GM19467 (cell line): ENCODE data around the gene SUN1.
"Not testable (repeated sequence)": the region's sequence is repeated elsewhere in the genome, so short reads cannot be mapped to it uniquely, and the experiment has no call there.

ENCODE experiments used
- ATAC-seq: cut with Tn5 transposase; IDR thresholded peaks from one replicate; pipeline ENCODE4 v1.9.1; 2021; ENCODE audit warnings: mild to moderate bottlenecking, moderate library complexity; ENCODE audit not compliant: unreplicated experiment

The SUN1 gene

DNA sequence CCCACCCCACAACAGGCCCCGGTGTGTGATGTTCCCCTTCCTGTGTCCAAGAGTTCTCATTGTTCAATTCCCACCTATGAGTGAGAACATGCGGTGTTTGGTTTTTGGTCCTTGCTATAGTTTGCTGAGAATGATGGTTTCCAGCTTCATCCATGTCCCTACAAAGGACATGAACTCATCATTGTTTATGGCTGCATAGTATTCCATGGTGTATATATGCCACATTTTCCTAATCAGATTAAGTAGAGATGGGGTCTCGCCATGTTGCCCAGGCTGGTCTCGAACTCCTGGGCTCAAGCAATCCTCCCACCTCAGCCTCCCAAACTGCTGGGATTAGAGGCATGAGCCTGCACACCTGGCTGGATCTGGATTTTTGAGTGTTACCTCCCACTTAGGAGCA is 28.5 kb upstream of the SUN1 start:
- not testable (repeated sequence) for ATAC-seq

DNA sequence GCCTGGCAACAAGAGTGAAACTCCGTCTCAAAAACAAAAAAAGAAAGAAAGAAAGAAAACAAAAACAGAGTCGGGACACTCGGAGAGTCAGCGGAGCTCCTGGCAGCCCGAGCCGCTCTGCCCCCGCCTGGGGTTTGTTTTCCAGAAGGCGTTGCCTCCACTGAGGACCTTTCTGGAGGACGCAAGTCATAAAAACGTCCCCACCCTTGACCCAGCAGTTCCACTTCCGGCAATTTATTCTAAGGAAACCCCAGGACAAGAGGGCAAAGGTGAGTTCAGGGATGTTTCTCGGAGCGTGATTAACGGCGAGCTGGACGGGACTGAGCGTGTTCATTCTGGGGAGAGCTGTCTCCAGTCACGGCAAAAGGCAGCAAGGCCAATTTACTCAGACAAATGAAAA is 27.0 kb upstream of the SUN1 start:
- ATAC-seq: no peak

DNA sequence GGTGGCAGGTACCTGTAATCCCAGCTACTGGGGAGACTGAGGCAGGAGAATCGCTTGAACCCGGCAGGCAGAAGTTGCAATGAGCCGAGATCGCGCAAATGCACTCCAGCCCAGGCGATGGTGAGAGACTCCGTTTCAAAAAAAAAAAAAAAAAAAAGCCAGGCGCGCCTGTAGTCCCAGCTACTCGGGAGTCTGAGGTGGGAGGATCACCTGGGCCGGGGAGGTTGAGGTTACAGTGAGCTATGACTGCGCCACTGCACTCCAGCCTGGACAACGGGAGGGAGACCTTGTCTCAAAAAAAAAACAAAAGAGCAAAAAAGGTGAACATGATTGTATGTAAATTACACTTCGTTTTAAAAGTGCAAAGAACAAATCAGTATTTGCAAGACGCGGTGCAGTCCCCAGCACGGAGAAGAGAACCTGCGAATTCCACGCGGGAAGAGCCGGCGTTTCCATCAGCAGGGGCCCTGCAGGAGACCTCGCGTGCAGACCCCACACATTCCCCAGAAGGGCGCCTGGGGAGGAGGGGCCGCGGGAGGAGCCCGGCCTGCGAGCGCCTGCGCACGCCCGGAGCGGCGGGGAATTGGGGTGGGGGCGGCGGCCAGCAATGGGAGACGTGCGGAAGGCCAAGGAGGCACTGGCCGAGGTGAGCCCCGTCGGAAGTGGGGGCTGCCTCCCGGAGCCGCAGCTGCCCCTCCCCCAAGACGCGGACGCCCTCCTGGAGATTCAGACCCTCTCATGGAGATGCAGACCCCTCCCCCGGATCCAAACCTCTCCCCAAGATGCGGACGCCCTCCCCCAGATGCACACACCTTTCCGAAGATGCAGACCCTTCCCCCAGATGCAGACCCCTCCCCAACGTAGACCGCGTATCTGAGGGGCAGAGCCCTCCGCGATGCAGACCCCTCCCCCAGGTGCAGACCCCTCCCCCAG is 16.7 kb upstream of the SUN1 start:
- ATAC-seq: no peak

DNA sequence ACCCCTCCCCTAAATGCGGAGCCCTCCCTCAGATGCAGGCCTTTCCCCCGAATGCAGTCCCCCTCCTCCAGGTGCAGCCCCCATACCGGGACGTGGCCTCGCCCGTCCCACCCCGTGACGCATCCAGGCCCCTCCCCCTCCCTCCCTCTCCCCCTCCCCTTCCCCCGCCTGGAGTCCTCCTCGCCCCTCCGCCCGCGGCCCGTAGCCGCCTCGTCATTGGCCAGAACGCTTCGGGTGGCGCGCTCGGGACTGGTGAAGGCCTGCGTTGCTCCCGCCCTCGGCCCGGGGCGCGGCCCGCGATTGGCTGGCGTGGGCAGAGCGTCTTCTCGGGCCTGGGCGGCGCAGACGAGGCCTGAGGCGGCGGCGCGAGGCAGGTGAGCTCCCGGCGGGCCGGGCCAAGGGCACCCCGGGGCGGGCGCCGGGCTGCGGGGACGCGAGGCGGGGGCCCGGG is 16.0 kb upstream of the SUN1 start:
- peak; percentile 90 for ATAC-seq

DNA sequence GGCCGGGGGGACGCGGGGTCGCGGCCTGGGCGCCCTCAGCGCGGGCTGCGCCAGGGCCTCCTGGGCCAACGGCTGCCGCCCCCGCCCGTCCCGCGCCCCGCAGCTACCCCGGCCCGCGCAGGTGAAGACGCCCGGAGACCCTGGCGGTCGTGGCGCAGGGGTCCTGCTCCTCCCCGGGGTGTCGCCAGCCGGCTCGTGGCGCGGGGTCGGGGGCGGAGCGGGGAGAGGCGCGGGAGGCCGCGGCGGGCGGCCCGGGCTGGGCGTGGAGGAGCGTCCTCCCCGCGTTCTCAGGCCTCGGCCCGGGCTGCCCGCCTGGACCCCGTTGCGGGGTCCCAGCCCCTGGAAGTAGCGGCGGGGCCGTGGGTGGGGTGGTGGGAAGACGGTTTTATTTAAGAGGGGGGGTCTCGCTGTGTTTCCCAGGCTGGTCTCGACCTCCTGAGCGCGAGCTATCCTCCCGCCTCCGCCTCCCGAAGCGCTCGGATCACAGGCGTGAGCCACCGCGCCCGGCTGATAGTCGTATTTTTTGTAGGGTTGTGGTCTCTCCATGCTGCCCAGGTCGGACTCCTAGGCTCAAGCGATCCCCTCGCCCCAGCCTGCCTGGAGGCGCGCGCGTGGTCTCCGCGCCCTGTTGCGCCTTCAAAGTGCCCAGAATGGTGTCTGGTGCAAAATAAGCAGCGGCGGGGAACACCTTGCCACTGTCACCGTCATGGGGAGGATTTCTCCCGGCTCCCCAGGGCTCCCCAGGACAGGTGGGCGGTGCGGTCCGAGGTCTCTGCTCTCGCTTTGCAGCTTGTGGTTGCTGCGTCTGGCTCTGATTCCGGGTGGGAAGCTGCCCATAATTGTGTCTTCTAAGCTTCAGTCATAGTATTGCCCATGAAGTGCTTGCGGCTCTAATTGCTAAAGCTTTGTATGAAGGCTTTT is 15.3 kb upstream of the SUN1 start:
- peak; percentile 10 for ATAC-seq

DNA sequence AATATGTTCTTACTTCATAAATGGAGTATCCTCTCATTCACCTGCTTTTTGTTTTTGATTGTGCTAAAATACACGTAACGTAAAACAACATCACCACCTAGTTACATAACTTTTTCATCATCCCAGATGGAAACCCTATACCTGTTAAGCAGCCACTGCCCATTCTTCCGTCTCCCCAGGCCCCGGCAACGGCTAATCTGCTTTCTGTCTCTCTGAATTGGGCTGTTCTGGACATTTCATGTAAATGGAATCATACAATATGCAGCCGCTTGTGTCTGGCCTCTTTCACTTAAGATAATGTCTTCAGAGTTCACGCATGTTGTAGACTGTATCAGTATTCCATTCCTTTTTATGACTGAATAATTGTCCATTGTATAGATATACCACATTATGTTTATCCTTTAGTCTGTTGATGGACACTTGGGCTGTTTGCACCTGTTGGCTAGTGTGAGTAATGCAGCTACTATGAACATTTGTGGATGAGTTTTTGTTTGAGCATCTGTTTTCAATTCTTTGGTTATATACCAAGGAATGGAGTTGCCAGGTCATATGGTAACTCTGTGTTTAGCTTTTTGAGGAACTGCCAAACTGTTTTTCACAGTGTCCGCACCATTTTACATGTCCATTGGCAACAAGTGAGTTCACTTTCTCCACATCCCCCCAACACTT is 14.1 kb upstream of the SUN1 start:
- ATAC-seq: no peak

DNA sequence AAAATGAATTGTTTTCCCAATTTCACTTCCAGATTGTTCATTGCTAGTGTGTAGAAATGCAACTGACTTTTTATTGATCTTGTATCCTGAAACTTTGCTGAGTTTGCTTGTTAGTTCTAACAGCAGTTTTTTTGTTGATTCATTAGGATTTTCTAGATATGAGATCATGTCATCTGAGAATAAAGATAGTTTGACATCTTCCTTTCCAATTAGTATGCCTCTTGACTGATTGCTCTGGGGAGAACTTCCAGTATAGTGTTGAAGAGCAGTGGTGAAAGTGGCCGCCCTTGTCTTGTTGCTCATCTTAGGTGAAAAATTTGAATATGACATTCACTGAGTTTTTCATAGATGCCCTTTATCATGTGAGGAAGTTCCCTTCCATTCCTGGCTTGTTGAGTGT is 11.9 kb upstream of the SUN1 start:
- ATAC-seq: no peak

DNA sequence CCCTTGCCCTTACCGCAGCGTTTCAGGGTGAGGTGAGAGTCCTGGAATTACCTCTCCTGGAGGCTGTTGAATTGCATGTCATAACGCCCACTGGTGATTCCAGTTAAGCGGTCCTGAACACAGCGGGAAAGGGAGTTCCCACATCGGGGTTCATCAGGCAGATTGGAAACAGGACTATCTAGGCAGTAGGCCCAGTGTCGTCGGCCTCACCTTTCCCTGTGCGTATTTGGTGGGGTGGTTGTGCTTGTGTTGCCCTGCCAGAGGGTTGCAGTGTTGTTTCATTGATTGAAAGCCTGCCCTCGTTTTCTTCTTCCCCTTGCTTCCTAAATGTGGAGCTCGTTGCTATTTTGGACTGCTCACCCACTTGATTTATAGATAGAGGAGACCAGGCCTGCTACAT is 10.6 kb upstream of the SUN1 start:
- no peak for ATAC-seq

DNA sequence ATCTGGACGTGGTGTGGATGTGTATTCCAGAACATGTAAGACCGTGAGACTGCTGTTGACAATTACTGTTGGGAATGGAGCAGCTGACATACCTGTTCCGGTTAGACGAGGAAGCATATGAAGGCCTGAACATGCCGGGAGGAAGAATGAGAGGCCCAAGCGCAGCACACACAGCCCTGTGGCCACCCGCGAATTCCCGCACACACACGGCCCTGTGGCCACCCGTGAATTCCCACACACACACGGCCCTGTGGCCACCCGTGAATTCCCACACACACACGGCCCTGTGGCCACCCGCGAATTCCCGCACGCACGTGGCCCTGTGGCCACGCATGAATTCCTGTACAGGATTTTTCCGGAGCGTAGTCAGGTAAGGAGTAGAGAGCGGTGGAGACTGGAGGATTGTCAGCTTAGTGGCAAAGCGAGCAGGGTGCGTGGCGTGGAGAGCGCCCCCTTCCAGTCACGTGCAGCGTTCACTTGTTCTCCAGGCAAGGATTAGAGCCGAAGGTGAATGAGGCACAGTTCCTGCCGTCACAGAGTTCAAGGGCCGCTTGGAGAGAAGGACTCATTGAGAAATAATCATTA is 9.5 kb upstream of the SUN1 start:
- no peak for ATAC-seq

DNA sequence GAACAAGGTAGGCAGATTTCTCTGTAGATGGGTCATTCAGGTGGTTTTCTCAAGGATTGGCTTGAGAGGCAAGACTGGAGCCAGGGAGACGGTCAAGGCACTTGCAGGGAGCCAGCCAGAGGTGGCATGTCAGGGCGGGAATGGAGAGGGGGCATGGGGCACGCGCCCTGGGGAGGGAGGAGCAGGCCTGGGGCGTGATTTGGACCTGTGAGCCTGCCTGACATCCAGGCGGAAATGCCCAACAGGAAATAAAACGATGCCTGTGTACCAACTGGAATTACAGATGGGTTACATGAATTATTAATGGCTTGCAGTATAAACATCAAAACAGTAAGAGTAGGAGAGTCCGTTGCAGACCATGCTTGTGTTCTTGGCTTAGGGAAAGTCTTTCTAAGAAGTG is 8.6 kb upstream of the SUN1 start:
- ATAC-seq: no peak

DNA sequence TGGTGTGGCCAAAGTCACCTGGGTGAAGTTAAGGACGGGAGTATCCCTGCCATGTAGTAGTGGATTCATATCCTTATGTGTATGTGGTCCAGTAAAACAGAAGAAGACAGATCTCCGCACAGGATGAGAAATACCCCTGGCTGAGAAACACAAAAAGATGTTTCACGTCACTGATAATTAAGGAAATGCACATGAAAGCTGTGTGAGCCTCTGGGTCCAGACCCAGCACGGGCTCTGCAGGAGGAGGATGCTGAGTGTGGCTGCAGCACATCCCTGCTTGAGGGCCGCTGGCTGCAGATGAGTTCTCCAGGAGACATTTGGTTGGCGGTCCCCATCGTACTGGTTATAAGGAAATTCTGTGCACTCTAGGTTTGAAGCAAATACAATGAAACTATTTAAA is 8.2 kb upstream of the SUN1 start:
- ATAC-seq: no peak

DNA sequence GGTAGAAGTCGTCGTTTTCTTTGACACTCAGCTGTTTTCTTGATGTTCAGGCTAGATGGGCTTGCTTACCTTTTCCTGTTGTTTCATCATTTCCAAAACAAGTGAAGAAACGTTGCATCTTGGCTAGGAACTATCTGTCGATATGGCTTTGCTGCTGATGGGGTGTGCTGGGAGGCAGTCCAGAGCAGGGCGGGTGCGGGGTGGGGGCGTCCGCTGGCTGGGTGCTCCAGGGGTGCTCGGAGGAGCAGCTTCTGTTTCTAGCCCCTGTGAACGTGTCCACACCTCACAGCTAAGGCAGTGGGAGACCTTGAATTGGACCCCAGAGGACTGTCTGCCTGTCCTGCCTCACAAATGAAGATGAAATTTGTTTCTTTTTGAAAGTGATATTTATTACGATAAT is 7.6 kb upstream of the SUN1 start:
- no peak for ATAC-seq

DNA sequence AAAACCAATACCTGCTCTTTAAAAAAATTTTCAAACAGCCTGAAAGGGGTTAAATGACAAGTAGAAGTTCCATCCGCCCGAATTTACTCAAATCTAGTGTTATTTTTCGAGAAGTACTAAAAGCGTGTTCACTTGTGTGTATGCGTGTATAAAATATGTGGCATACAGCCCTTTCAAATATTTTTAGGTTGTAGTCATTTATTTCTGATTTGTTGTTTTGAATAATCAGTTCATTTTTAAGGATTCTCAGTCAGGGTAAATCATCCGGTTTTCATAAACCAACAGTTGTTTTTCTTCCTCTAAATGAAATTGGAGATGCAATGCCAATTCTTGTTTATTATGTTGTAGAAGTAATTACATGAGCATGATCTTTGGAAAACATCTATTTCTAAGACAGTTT is 6.9 kb upstream of the SUN1 start:
- no peak for ATAC-seq

DNA sequence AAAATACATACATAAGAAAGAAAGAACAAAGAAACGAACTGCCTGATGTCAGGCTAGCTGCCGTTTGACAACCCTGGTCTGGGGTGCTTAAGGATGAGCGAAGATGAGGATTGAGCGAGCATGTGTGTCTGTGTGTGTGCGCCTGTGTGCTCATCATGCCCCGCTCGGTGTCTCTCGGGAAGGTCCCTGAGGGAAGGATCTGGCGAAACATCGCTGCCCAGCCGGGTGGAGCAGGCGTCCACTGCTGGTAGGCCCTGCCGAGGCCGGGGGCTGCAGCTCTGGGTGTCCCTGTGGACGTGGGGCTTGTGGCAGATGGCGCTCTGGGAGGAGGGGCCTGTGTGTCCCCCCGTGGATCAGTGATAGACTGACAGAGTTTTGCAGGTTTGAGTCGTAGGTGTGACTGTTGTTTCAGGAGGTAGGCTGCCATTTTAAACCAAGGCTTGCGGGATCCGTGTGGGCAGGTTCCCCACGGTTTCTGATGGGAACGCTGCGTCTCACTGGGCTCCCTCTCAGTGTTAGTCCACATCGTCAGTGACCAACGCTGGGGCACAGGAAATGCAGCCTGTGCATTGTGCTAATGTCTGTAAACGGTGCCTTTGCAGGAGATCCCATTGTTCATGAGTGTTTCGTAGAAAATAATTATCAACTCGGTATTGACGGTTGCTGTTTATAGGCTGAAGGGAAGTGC is 5.9 kb upstream of the SUN1 start:
- ATAC-seq: no peak

DNA sequence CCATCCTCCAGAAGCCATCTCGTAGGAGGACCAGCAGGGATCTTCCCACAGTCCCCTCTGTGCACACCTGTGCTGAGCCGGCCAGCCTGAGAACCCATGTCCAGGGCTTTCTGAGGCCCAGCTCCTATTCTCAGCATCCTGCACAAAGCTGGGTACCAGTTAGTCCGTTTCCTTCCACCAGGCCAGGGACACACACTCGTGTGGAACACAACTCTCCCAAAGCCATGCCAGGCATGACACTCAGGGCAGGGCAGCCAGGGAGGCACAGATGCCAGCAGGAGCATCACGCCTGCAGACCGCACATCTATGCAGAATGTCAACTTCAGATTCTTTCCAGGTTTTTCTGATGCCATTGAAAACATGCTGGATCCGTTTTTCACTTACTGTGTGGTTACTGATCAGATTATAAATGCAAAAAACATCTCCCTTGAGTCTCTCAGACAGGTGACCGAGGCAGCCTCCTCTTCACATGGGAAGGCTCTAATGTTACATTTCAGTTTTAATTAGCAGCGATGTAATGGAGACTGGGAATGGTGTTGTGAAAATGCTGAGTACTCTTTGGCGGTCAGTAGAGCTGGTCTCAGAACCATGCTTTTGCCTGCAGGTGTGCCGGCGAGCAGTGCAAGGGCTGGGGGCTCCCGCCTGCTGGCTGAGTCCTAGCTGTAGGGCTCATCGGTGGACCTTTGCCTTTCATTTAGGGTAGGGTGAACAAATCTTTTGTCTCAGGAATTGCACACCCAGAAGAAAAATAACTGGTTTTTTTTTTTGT is 3.3 kb upstream of the SUN1 start:
- no peak for ATAC-seq

DNA sequence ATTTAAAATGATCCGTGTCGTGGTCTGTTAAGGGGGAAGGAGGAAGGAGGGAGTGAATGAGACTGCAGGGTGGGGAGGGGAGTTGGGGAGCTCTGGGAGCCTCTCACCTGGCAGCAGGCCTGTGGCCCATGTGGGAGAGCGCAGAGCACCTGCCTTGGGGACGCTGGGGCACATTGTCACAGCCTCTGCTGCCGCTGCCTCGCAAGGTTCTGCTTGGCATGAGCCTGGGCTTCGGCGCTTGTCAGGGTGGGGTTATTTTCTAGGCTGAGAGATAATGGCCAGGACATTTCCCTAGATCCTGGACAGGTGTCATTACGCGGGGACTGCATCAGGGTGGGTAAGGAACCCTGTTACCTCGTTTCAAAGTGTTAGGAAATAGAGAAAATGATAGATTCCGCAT is 2.2 kb upstream of the SUN1 start:
- no peak for ATAC-seq

DNA sequence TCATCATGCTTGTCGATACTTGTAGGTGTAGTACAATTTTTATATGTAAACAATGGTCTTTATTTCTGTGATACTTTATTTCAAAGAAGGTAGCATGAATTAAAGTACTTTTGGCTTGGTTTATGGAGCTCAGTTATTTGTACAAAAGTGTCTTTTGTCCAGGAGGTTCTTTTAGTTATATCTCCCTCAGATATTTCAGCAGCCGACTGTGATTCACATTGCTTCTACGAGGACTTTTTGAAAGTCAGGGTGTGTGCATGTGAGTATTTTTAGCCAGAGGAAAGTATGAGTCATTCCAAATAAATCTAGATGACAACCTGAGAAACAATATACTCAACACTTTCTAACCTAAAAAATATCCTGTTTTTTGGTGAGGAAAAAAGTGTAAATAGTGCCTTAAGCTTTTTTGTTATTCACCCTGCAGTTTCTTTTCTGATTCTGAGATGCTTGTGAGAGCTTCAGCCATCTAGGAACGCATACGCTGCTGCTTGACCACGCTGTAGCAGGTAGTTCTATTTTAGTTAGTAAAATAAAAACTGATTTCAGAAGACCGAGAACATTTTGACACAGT is 595 bp upstream of the SUN1 start:
- no peak for ATAC-seq

DNA sequence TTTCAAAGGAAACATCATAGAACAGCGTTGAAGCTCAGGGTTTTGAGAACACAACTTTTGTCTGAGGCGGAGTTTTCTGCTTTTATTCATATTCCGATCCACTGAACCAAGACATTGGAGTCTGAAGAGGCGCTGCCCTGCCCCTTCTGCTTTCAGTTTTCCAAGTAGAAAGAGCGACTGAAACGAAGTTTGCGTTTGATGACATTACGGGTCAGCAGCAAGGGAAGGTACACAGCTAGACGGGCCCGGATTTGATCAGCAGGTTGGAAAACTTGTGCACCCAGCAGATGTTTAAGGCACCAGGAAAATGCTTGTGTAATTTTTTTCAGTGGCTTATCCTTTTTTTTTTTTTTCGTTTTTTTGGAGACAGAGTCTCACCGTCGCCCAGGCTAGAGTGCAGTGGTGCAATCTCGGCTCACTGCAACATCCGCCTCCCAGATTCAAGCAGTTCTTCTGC is 720 bp downstream of the SUN1 start:
- ATAC-seq: no peak

DNA sequence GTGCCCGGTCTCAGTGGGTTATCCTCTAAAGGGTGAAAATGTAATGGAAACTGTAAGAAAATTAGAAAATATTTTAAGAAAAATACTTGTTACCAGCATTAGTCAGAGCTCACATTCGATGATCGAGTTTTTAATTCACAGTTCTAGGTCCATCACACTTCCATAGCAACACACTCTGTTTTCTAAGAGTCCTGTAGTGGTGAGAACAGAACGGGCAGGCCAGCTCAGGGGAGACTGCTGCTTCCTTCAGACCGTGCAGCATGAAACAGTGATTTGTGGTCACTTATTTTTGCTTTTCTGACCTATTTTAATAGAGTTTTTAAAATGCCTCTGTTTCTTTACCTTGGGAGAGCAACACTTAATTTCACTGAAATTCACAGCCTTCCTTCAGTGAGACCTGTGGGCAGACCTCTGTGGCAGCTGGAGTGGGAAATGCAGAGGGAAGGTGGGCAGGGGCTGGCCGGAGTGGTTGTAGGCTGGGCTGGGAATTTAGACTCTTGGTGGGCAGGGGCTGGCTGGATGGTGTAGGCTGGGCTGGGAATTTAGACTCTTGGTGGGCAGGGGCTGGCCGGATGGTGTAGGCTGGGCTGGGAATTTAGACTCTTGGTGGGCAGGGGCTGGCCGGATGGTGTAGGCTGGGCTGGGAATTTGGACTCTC is 1.5 kb downstream of the SUN1 start:
- ATAC-seq: no peak
